ENCODE results near the gene KIAA1755. TPM values are rescaled to one million over a fixed set of nuclear protein-coding genes. Genes with fewer than 3 reads are reported as not detected.
A peak's percentile ranks its signal among the peaks of the same experiment; 100 is the strongest.

The KIAA1755 gene
- total RNA-seq, 2 donors from 2014 or later = 3.1 to 4.2 TPM

- Histone ChIP-seq H3K27me3 (no peaks in the 10 kb centered on the region), H3K27ac (no peak overlapping the region), H3K4me3 (no peak overlapping the region), H3K4me1 (peaks cover 0 to 30% of the 10 kb centered on the region in 2 donors), H3K9me3 (no peaks in the 10 kb centered on the region), H3K36me3 (no peaks in the 10 kb centered on the region)
- TF ChIP-seq, protein P1, sequence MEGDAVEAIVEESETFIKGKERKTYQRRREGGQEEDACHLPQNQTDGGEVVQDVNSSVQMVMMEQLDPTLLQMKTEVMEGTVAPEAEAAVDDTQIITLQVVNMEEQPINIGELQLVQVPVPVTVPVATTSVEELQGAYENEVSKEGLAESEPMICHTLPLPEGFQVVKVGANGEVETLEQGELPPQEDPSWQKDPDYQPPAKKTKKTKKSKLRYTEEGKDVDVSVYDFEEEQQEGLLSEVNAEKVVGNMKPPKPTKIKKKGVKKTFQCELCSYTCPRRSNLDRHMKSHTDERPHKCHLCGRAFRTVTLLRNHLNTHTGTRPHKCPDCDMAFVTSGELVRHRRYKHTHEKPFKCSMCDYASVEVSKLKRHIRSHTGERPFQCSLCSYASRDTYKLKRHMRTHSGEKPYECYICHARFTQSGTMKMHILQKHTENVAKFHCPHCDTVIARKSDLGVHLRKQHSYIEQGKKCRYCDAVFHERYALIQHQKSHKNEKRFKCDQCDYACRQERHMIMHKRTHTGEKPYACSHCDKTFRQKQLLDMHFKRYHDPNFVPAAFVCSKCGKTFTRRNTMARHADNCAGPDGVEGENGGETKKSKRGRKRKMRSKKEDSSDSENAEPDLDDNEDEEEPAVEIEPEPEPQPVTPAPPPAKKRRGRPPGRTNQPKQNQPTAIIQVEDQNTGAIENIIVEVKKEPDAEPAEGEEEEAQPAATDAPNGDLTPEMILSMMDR (IDR thresholded peaks at IDR 0.05) = no peak
- no peak for DNase-seq (ENCODE audit: low spot score)
These were observed 85.0 kb downstream of the KIAA1755 start for GRCh38 chr20:38175304-38176180.

GRCh38 chr20:38173237-38174156 lies 87.0 kb downstream of the KIAA1755 start:
- H3K27ac ChIP-seq = peak overlapping the region; percentile 60 to 65
- DNase-seq (ENCODE audit: low spot score) = peak; percentile 91
- H3K9me3 ChIP-seq = no peaks in the 10 kb centered on the region
- peaks cover 0 to 44% of the 10 kb centered on the region in 2 donors for H3K4me1 ChIP-seq
- H3K27me3 ChIP-seq = no peaks in the 10 kb centered on the region
- TF ChIP-seq, protein P1 (IDR thresholded peaks at IDR 0.05) = peak in 1 of 2 donors; percentile 14
- H3K36me3 ChIP-seq = no peaks in the 10 kb centered on the region
- no peak overlapping the region for H3K4me3 ChIP-seq

DNA sequence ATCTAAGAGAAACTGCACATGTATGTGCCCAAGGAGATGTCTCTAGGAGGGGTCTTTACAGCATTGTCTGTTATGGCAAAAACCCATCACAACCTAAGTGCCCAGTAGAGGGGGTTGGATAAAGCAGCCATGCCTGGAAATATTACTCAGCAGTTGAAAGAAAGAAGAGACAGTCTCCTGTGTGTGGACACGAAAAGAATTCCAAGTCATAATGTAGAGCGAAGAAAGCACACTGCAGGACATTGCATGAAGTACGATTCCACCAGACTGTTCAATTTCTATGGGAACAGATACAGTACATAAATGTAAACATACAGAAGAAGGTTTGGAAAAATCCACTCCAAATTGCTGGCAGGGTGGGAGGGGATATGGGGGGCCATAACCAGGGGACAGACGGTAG lies 88.1 kb downstream of the KIAA1755 start:
- Histone ChIP-seq H3K27ac (peak overlapping the region in 1 of 2 donors; percentile 68), H3K27me3 (no peaks in the 10 kb centered on the region), H3K36me3 (no peaks in the 10 kb centered on the region), H3K9me3 (no peaks in the 10 kb centered on the region), H3K4me3 (no peak overlapping the region), H3K4me1 (peaks cover 0 to 54% of the 10 kb centered on the region in 2 donors)
- TF ChIP-seq, protein P1 (IDR thresholded peaks at IDR 0.05) = peak in 1 of 2 donors; percentile 35
- no peak for DNase-seq (ENCODE audit: low spot score)

DNA sequence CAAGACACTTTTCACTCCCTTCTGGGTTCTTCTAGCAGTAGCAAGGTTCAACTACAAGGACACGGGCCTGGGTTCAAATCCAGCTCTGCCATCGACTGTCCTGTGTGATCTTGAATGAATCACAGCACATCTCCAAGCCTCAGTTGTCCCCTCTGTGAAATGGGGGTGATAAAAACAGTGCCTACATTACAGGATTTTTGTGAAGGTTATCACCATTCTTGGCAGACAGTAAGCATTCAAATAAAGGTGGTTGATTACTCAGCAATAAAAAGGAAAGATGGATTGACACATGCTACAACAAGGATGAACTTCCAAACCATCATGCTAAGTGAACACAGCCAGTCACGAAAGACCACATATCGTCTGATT lies 88.9 kb downstream of the KIAA1755 start:
- TF ChIP-seq, protein P1 (IDR thresholded peaks at IDR 0.05) = no peak
- Histone ChIP-seq H3K27me3 (no peaks in the 10 kb centered on the region), H3K36me3 (no peaks in the 10 kb centered on the region), H3K9me3 (no peaks in the 10 kb centered on the region), H3K4me3 (no peak overlapping the region), H3K27ac (peak overlapping the region; percentile 68), H3K4me1 (peaks cover 0 to 60% of the 10 kb centered on the region in 2 donors)
- DNase-seq (ENCODE audit: low spot score) = no peak

GRCh38 chr20:38170826-38171674 lies 89.5 kb downstream of the KIAA1755 start:
- H3K27ac ChIP-seq = peak overlapping the region; percentile 68
- no peak overlapping the region for H3K4me3 ChIP-seq
- no peaks in the 10 kb centered on the region for H3K36me3 ChIP-seq
- H3K4me1 ChIP-seq = peaks cover 0 to 64% of the 10 kb centered on the region in 2 donors
- TF ChIP-seq, protein P1 (IDR thresholded peaks at IDR 0.05) = no peak
- DNase-seq (ENCODE audit: low spot score) = peak; percentile 85
- no peaks in the 10 kb centered on the region for H3K27me3 ChIP-seq
- H3K9me3 ChIP-seq = no peaks in the 10 kb centered on the region

All from right atrium auricular region (tissue), 2 donors.